Tongue (tissue), 2 donors: Measurements from ENCODE around the gene ABHD16B. TPM values are rescaled to one million over a fixed set of nuclear protein-coding genes. Genes with fewer than 3 reads are reported as not detected.
"Not testable (repeated sequence)": the region's sequence is repeated elsewhere in the genome, so short reads cannot be mapped to it uniquely, and the experiment has no call there.

ENCODE experiments used
- DNase-seq: peaks from one replicate; pipeline ENCODE4 v3.0.0-alpha.2; 2015
- total RNA-seq: library from RNA; depleted of rRNA; stranded (reverse); fragments of >200 nt; gene quantifications from one replicate; pipeline ENCODE4 v1.2.3, GENCODE V29; 2014

The ABHD16B gene
- total RNA-seq, 1 donor from 2014 or later: not detected

GRCh38 chr20:63878899-63879663 lies 17.8 kb downstream of the ABHD16B start:
- DNase-seq: peak; percentile 64

GRCh38 chr20:63880901-63881300 lies 19.6 kb downstream of the ABHD16B start:
- not testable (repeated sequence) for DNase-seq

- DNase-seq: no peak
These were observed 20.3 kb downstream of the ABHD16B start for GRCh38 chr20:63881451-63882226.

- no peak for DNase-seq
These were observed 21.2 kb downstream of the ABHD16B start for GRCh38 chr20:63882257-63883200.

GRCh38 chr20:63883201-63883593 lies 21.9 kb downstream of the ABHD16B start:
- no peak for DNase-seq

GRCh38 chr20:63884506-63885263 lies 23.4 kb downstream of the ABHD16B start:
- no peak for DNase-seq

GRCh38 chr20:63885264-63886053 lies 24.2 kb downstream of the ABHD16B start:
- no peak for DNase-seq

- DNase-seq: no peak
These were observed 24.7 kb downstream of the ABHD16B start for GRCh38 chr20:63886054-63886419.

- DNase-seq: no peak
These were observed 25.6 kb downstream of the ABHD16B start for GRCh38 chr20:63886921-63887320.

GRCh38 chr20:63889241-63890200 lies 28.2 kb downstream of the ABHD16B start:
- DNase-seq: no peak

GRCh38 chr20:63890201-63890576 lies 28.9 kb downstream of the ABHD16B start:
- DNase-seq: no peak

GRCh38 chr20:63890616-63891015 lies 29.3 kb downstream of the ABHD16B start:
- no peak for DNase-seq

- no peak for DNase-seq
These were observed 30.0 kb downstream of the ABHD16B start for GRCh38 chr20:63891061-63892002.

- no peak for DNase-seq
These were observed 31.1 kb downstream of the ABHD16B start for GRCh38 chr20:63892402-63892801.

- DNase-seq: no peak
These were observed 32.7 kb downstream of the ABHD16B start for GRCh38 chr20:63893999-63894357.

GRCh38 chr20:63894358-63895201 lies 33.3 kb downstream of the ABHD16B start, which contains the start of gene DNAJC5:
DNAJC5 (plus strand) TSS chr20:63895126; CDS start chr20:63928346, 33,220 bp downstream.
- peak; percentile 98 for DNase-seq

- DNase-seq: no peak
These were observed 34.1 kb downstream of the ABHD16B start for GRCh38 chr20:63895202-63895951.
